NCI-H524 treated with DMSO at 0.1 percent for 48 hours (cell line): ENCODE data around the gene FUT8.
"Not testable (repeated sequence)": the region's sequence is repeated elsewhere in the genome, so short reads cannot be mapped to it uniquely, and the experiment has no call there.

ENCODE experiments used
- DNase-seq: peaks from one replicate; lab custom pipeline; 2025; lab: John Stamatoyannopoulos, UW

Gene FUT8

GRCh38 chr14:65622703-65623102, 210.2 kb downstream of the FUT8 start:
- no peak for DNase-seq

DNA sequence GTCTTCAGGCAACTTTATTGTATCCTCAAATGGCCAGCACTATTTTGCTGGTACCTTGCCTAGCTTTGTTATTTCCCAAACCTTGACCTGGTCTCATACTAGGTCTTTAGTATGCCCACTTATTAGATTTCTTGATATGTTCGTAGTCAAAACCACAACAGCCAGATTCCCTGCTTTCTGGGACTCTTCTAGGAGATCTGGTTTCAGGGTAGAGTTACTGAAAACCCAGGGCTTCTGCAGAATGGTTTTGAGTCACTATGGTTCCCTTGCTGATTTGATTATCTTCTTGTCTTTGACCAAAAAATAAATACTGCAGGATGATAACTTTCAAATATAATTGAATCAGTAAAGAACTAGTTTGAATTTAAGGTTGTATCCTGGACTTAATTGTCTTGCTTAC, 211.2 kb downstream of the FUT8 start:
- no peak for DNase-seq

DNA sequence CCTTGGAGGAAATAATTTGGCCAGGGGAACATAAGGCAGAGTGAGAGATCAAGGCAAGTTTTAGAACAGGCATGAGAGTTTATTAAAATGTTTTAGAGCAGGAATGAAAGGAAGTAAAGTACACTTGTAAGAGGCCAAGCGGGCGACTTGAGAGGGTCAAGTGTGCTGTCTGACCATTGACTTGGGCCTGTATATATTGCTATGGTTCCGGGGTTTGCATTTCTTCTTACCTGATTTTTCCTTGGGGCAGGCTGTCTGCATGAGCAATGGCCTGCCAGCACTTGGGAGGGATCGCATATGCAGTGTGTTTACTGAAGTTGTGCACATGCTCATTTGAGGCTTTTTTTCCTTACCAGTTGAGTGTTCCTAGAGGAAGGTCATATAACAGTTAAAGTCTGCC, 214.8 kb downstream of the FUT8 start:
- DNase-seq, result no peak

DNA sequence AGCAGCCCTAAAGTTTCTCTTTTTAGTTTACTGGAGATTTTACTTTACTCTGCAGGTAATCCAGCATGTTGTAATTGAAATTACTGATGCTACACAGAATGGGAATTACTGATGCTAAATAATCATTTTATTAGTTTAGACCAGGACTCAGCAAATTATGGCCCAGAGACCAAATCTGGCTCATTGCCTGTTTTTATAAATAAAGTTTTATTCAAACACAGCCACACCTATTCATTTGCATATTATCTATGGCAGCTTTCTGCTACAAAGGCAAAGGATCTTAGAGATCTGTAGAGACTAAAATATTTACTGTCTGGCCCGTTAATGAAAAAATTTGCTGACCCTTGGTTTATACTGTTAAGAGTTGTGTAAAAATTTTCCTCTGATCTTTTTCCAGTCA, 216.1 kb downstream of the FUT8 start:
- no peak for DNase-seq

DNA sequence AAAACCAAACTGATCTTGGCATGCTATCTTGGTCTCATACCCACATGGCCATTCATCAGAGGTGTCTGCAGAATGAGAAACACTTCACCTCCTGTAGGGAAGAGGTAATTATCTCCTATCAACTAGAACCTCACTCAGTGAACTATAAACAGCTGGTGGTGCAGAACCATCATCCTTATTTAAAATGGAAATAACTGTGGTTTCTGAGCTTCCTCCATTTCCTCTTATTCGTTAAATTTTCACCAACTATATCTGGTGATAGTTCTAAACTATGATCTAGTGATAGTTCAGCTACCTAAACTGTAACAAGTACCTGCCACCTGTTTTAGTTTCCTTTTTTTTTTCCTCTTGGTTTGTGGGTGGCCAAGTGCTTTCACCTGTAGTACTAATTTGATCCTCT, 218.5 kb downstream of the FUT8 start:
- DNase-seq, result no peak

GRCh38 chr14:65632487-65632886, 220.0 kb downstream of the FUT8 start:
- no peak for DNase-seq

DNA sequence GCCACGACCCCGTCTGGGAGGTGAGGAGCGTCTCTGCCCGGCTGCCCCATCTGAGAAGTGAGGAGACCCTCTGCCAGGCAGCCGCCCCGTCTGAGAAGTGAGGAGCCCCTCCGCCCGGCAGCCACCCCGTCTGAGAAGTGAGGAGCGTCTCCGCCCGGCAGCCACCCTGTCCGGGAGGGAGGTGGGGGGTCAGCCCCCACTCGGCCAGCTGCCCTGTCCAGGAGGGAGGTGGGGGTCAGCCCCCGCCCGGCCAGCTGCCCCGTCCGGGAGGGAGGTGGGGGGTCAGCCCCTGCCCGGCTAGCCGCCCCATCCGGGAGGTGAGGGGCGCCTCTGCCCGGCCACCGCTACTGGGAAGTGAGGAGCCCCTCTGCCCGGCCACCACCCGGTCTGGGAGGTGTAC, 221.1 kb downstream of the FUT8 start:
- DNase-seq, result not testable (repeated sequence)

- no peak for DNase-seq
These were observed 225.2 kb downstream of the FUT8 start for GRCh38 chr14:65637780-65638179.

- DNase-seq, result no peak
These were observed 226.7 kb downstream of the FUT8 start for GRCh38 chr14:65639216-65639615.

DNA sequence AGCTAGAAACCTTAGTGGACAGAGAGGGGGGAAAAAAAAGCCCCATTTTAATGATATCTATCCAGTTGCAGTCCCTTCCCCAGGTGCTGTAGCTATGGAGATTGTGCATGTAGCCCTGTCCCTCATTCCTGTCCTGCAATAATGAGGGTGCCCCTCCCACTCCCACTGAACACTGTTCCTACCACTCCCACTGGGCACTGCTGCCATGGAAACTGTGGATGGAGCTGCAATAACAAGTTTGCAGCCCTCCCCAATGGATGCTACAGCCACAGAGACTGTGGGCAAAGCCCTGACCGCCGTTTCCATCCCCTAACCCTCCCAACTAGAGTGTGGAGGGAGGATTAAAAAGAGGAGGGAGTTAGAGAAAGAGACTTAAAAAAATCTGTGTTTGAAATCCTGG, 238.3 kb downstream of the FUT8 start:
- no peak for DNase-seq

- DNase-seq, result no peak
These were observed 244.0 kb downstream of the FUT8 start for GRCh38 chr14:65656554-65656953.

DNA sequence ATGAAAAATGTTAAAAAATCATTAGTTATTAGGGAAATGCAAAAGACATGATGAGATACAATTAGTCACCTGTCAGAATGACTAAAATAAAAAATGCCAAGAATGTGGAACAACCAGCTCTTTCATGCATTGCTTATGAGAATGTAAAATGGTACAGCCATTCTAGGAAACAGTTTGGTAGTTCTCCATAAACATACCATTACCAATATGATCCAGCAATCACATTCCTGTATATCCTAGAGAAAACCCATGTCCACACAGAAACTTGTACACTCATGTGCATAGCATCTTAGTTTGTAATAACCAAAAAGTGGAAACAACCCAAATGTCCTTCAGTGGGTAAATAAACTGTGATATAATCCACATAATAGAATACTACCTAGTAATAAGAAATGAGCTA, 245.7 kb downstream of the FUT8 start:
- no peak for DNase-seq

DNA sequence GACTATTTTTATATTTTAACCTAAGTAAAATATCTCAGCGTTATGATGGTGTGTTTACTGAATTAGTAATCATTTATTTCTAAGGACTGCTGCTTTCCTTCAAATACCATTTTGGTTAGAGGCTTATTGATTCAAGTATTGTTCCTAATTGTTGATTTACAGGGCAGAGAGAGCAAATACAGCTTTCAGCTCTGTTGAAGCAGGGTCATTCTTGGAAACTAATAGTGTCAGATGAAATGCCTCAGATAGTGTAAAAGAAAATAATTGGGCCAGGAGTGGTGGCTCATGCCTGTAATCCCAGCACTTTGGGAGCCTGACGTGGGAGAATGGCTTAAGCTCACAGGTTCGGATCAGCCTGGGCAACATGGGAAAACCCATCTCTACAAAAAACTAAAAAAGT, 249.3 kb downstream of the FUT8 start:
- no peak for DNase-seq

GRCh38 chr14:65664436-65664835, 251.9 kb downstream of the FUT8 start:
- DNase-seq, result no peak

DNA sequence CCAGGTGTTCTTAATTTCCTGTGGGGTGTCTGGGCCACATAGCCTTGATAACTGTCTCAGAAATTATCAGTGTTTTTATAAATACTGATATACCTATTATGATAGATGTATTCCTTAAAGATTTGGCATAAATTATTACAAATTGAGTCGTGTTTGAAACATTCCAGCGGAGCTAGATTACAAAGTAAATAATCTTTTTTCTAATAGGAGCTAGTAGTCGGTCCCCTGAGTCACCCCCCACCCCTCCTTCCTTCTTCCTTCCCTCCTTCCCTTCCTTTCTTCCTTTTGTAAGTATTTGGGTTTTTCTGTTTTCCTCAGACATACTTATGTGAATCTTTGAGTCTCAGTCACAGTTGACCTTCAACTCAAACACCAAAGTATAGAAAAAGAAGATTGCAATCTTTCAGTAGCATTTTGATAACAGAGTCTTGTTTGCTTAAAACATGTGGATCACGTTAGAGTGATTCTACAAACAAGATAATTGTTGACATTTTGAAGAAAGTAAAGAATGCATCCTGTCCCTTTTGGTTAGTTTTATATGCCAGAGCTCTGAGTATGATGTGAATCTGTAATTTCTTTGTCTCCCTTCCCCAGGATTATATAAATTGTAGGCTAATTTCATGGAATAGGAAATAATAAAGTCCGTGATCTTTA, 264.0 kb downstream of the FUT8 start:
- DNase-seq, result no peak

DNA sequence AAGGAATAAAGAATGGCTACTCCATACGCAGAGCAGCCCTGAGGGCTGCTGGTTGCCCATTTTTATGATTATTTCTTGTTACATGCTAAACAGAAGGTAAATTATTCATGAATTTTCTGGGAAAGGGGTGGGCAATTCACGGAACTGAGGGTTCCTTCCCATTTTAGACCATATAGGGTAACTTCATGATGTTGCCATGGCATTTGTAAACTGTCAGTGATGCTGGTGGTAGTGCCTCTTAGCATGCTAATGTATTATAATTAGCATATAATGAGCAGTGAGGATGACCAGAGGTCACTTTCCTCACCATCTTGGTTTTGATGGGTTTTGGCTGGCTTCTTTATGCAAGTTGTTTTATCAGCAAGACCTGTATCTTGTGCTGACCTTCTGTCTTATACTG, 273.0 kb downstream of the FUT8 start:
- DNase-seq, result no peak

GRCh38 chr14:65686761-65687160, 274.2 kb downstream of the FUT8 start:
- DNase-seq, result no peak

GRCh38 chr14:65689070-65689469, 276.5 kb downstream of the FUT8 start:
- DNase-seq, result no peak

DNA sequence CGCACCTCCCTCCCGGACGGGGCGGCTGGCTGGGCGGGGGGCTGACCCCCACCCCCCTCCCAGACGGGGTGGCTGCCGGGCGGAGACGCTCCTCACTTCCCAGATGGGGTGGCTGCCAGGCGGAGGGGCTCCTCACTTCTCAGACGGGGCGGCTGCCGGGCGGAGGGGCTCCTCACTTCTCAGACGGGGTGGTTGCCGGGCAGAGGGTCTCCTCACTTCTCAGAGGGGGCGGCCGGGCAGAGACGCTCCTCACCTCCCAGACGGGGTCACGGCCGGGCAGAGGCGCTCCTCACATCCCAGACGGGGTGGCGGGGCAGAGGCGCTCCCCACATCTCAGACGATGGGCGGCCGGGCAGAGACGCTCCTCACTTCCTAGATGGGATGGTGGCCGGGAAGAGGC, 280.0 kb downstream of the FUT8 start:
- DNase-seq, result not testable (repeated sequence)

DNA sequence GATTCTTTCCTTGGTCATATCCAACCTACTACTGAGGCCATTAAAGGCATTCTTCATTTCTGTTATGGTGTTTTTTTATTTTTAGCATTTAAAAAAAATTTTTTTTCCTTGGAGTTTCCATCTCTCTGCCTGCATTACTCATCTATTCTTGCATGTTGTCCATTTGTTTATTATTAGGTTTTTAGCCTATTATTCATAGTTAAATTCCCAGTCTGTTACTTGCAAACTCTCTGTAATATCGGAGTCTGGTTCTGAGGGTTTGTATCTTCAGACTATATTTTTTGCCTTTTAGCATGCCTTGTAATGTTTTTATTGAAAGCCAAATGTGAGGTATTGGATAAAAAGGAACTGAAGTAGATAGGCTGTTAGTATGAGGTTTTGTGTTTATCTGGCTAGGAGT, 284.3 kb downstream of the FUT8 start:
- no peak for DNase-seq

- no peak for DNase-seq
These were observed 291.0 kb downstream of the FUT8 start for GRCh38 chr14:65703521-65703920.

- no peak for DNase-seq
These were observed 291.5 kb downstream of the FUT8 start for GRCh38 chr14:65703996-65704395.

DNA sequence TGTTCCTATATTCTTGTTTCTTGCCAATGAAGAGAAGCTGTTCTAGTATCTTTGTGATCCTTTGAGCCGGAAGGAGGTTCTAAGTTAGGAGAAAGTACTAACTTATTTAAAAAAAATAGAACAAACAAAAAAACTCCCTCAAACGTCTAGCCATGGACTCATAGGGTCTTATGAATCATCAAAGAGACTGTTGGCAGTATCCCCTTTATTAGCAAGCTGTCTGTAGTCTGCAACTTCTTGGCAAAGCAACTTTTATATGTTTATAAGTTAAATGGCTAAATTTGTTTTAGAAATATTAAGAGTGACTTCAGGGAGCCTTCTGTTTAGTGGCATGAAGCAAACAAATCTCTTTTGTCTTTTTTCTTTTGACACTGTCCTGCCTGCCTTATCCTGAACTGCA, 291.9 kb downstream of the FUT8 start:
- DNase-seq, result no peak

- no peak for DNase-seq
These were observed 292.3 kb downstream of the FUT8 start for GRCh38 chr14:65704850-65705249.

GRCh38 chr14:65709576-65709975, 297.0 kb downstream of the FUT8 start:
- no peak for DNase-seq
